GM12891 (cell line): ENCODE results near the gene PYROXD2.

Experiments used
- POLR2A ChIP-seq: IDR thresholded peaks from 2 replicates; pipeline ENCODE4 v1.6.1; 2011; ENCODE audit warnings: low read depth, low read length, control low read depth
- POLR2AphosphoS5 ChIP-seq: IDR thresholded peaks from 2 replicates; pipeline ENCODE4 v1.6.1; 2011; ENCODE audit warnings: low read depth, low read length, control low read depth
- TAF1 ChIP-seq: IDR thresholded peaks from 2 replicates; pipeline ENCODE4 v1.6.1; 2011; ENCODE audit warnings: low read depth, low read length, control low read depth

DNA sequence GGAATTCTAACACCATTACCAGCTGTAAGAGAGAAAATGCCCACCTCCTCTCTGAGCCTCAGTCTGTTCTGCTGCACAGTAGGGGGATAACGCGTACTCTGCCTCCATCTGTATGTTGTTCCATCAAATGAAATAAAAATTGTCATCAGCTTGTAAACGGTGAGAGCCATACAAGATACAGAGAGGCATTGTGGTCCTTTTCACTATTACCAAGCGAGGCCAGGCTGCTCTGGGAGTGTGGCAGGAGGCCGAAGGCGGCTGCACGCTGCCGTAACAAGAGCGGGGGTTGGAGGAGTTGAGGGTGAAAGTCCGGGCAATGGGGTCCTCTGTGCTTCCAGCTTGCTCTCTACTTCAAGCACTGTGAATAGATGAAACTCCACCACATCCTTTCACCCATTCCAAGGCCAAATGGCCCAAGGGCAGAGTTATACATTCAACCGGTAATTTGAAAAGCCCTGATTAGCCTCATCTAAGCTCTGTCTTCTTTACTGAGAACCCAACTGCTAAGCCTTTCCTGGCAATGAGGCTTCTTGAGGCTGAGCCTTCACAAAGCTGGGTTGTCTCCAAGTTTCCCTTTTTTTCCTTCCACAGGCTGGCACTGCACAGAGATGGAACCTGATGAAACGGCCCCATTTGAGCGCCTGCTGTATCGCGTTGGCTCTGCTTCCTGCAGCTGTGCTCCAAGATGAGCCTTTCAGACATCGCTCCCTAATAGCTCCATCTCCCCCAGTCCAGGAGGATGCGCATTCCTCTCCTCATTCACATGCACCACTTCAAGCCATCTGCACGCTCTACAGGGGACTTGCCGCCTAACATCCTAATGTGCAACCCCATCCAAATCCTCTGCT lies 47.2 kb downstream of the PYROXD2 start:
- TF ChIP-seq POLR2A (no peak), TAF1 (no peak), POLR2AphosphoS5 (no peak)
